Endothelial cell of umbilical vein (primary cell): ENCODE results near the gene IMPACT. TPM values are rescaled to one million over a fixed set of nuclear protein-coding genes. Genes with fewer than 3 reads are reported as not detected.

Source experiments
- BruUV-seq: library from RNA; stranded (reverse); fragments of 400-500 nt; replicated peaks from 2 replicates; lab custom pipeline; 2021; lab: Mats Ljungman, UMichigan
- CTCF ChIA-PET: fragments of 300-600, 350-600 bp; sonication (Branson Sonifier 250); formaldehyde crosslinking; loops from one replicate; lab custom pipeline; 2021; ENCODE audit warnings: antibody characterized with exemption, inconsistent platforms; lab: Charles Lee
- POLR2A ChIA-PET: fragments of 300-600, 350-600 bp; sonication (Branson Sonifier 250); formaldehyde crosslinking; loops from one replicate; lab custom pipeline; 2021; ENCODE audit warnings: antibody characterized with exemption, inconsistent platforms; lab: Charles Lee
- DNase-seq: peaks from one replicate; pipeline ENCODE4 v3.0.0-alpha.2; 2011; ENCODE audit warnings: low read depth, low spot score
- FAIRE-seq: peaks from 2 replicates; lab custom pipeline; 2011; peaks lifted over from hg19 to GRCh38; lab: Jason Lieb, UNC
- H2AFZ ChIP-seq: 2 replicates; pipeline ENCODE4 v1.6.0; 2012; ENCODE audit warnings: low read depth, low read length, control low read depth, inconsistent platforms
- H3K27ac ChIP-seq: 2 replicates; pipeline ENCODE4 v1.5.1; 2011; ENCODE audit warnings: low read depth, mild to moderate bottlenecking, control low read depth, low read length, moderate library complexity; ENCODE audit not compliant: insufficient read depth
- H3K27me3 ChIP-seq, 2 experiments: 2 replicates each; pipeline versions ENCODE4 v1.6.0 to v1.6.1; 2011; ENCODE audit warnings: low read length in 2 of 2, mixed read lengths in 1 of 2; ENCODE audit not compliant: control insufficient read depth in 2 of 2, insufficient read depth in 2 of 2
- H3K36me3 ChIP-seq, 2 experiments: 2 replicates in 1 of 2; 3 replicates in 1 of 2; pipeline ENCODE4 v1.5.1; 2011; ENCODE audit warnings: low read length in 2 of 2, mild to moderate bottlenecking in 1 of 2, moderate library complexity in 1 of 2; ENCODE audit not compliant: control insufficient read depth in 2 of 2, insufficient read depth in 2 of 2; ENCODE audit errors: extremely low read depth in 1 of 2
- H3K4me1 ChIP-seq: 3 replicates; pipeline ENCODE4 v1.5.1; 2011; ENCODE audit warnings: mild to moderate bottlenecking, low read length; ENCODE audit not compliant: control insufficient read depth, insufficient read depth; ENCODE audit errors: extremely low read depth
- H3K4me2 ChIP-seq: 2 replicates; pipeline ENCODE4 v1.6.1; 2011; ENCODE audit warnings: low read length, control low read depth, mixed read lengths; ENCODE audit not compliant: insufficient read depth
- H3K4me3 ChIP-seq, 3 experiments: fragments of 200-600 bp in 1 of 3; sonication (generic), shearing (Covaris generic) in 1 of 3; replicated peaks in 1 of 3; 2 replicates each; pipeline ENCODE4 v1.5.1; 2011 to 2016; ENCODE audit warnings: control low read depth in 3 of 3, low read length in 3 of 3, mild to moderate bottlenecking in 2 of 3, inconsistent platforms in 1 of 3, low read depth in 1 of 3, moderate library complexity in 1 of 3; ENCODE audit not compliant: insufficient read depth in 1 of 3
- H3K79me2 ChIP-seq: 2 replicates; pipeline ENCODE4 v1.6.0; 2012; ENCODE audit warnings: low read length, inconsistent platforms; ENCODE audit not compliant: control insufficient read depth, insufficient read depth
- H3K9ac ChIP-seq: replicated peaks from 2 replicates; pipeline ENCODE3; 2011; ENCODE audit warnings: low read length, control low read depth; ENCODE audit not compliant: insufficient read depth; ENCODE audit errors: extremely low read depth
- H3K9me1 ChIP-seq: replicated peaks from 3 replicates; pipeline ENCODE4 v1.6.0; 2011; ENCODE audit warnings: mild to moderate bottlenecking, low read length; ENCODE audit not compliant: control insufficient read depth, insufficient read depth; ENCODE audit errors: extremely low read depth
- H3K9me3 ChIP-seq: replicated peaks from 2 replicates; pipeline ENCODE4 v1.5.1; 2012; ENCODE audit warnings: low read length, inconsistent platforms; ENCODE audit not compliant: control insufficient read depth, insufficient read depth
- H4K20me1 ChIP-seq: replicated peaks from 2 replicates; pipeline ENCODE3; 2011; ENCODE audit warnings: mild to moderate bottlenecking, low read length; ENCODE audit not compliant: control insufficient read depth, insufficient read depth; ENCODE audit errors: extremely low read depth
- CTCF ChIP-seq, 2 donors: IDR thresholded peaks; 1 replicate in 1 of 2; 2 replicates in 1 of 2; pipeline ENCODE4 v1.5.1; 2011; ENCODE audit warnings: low read length in 2 of 2, mild to moderate bottlenecking in 2 of 2, moderate library complexity in 2 of 2, control low read depth in 1 of 2, inconsistent platforms in 1 of 2, low read depth in 1 of 2; ENCODE audit not compliant: insufficient read depth in 1 of 2; ENCODE audit errors: extremely low read depth in 1 of 2
- EZH2 ChIP-seq: IDR thresholded peaks from 2 replicates; pipeline ENCODE4 v1.6.1; 2012; ENCODE audit warnings: borderline replicate concordance, low read depth, mild to moderate bottlenecking, moderate library complexity, low read length, inconsistent platforms; ENCODE audit not compliant: severe bottlenecking
- FOS ChIP-seq: IDR thresholded peaks from 2 replicates; pipeline ENCODE4 v1.6.1; 2011; ENCODE audit warnings: mild to moderate bottlenecking, low read length, moderate library complexity, borderline replicate concordance; ENCODE audit not compliant: insufficient read depth
- GATA2 ChIP-seq: IDR thresholded peaks from 2 replicates; pipeline ENCODE4 v1.7.0; 2011; ENCODE audit warnings: low read depth, mild to moderate bottlenecking, moderate library complexity, mixed read lengths, low read length; ENCODE audit not compliant: insufficient read length, insufficient read depth
- JUN ChIP-seq: IDR thresholded peaks from 2 replicates; pipeline ENCODE4 v1.6.1; 2011; ENCODE audit warnings: borderline replicate concordance, low read depth; ENCODE audit not compliant: insufficient read length, insufficient read depth
- MAX ChIP-seq: IDR thresholded peaks from 2 replicates; pipeline ENCODE4 v1.6.1; 2011; ENCODE audit not compliant: insufficient read depth, insufficient read length
- MYC ChIP-seq: IDR thresholded peaks from one replicate; pipeline ENCODE4 v1.6.1; 2011; ENCODE audit warnings: mild to moderate bottlenecking, low read depth, low read length
- POLR2A ChIP-seq: IDR thresholded peaks from 2 replicates; pipeline ENCODE4 v1.6.1; 2012; ENCODE audit warnings: low read depth, mild to moderate bottlenecking, control low read depth, low read length
- POLR2AphosphoS5 ChIP-seq: IDR thresholded peaks from 2 replicates; pipeline ENCODE4 v1.6.1; 2012; ENCODE audit warnings: low read depth, mild to moderate bottlenecking, control low read depth, low read length, moderate library complexity; ENCODE audit not compliant: insufficient read depth
- dilution Hi-C: fragments of 300-500 bp; cut with MboI; formaldehyde crosslinking; loops from one replicate; pipeline ENCODE4 v1.15.0; 2019; ENCODE audit warnings: low sequenced_read_pairs; ENCODE audit not compliant: extremely low pct_ligation_motif_present
- intact Hi-C: fragments of 100-400 bp; cut with micrococcal nuclease; formaldehyde crosslinking; loops from one replicate; pipeline ENCODE4 v1.10.0; 2022
- polyA plus RNA-seq, 4 experiments: library from polyadenylated mRNA; depleted of rRNA in 3 of 4; stranded (reverse) in 3 of 4; unstranded in 1 of 4; fragments of >200 nt; gene quantifications; 2 replicates each; pipeline versions ENCODE4 v1.2.1 to v1.2.3, GENCODE V29; 2011 to 2012; ENCODE audit warnings: missing spikeins in 1 of 4
- total RNA-seq: library from RNA; stranded (reverse); gene quantifications from 2 replicates; pipeline ENCODE4 v1.2.3, GENCODE V29; 2021

Gene IMPACT
- total and polyA plus RNA-seq, 2 donors (not counting 3 experiments of a cell fraction or from before 2014, with no cell fraction given), result 15.4 to 28.6 TPM

GRCh38 chr18:24470022-24470618 lies 43.6 kb downstream of the IMPACT start:
- FAIRE-seq, result no peak
- ChIA-PET CTCF (interaction anchor here (1.2 kb wide), 1 partner anchor 110 kb away, joined by 3 read pairs; no protein-coding TSS in a partner anchor), POLR2A (no interaction called here)
- Histone ChIP-seq H3K9me1 (no peaks in the 10 kb centered on the region), H3K4me2 (no peak overlapping the region), H3K27me3 (no peaks in the 10 kb centered on the region), H3K27ac (no peak overlapping the region), H3K36me3 (no peaks in the 10 kb centered on the region), H3K79me2 (no peaks in the 10 kb centered on the region), H3K9ac (no peak overlapping the region), H3K9me3 (no peaks in the 10 kb centered on the region), H2AFZ (no peak overlapping the region), H3K4me3 (no peak overlapping the region), H4K20me1 (no peaks in the 10 kb centered on the region), H3K4me1 (no peaks in the 10 kb centered on the region)
- BruUV-seq, result no TSS peak
- intact Hi-C loops, result no loop called here
- TF ChIP-seq MAX (no peak), EZH2 (no peak), GATA2 (no peak), POLR2AphosphoS5 (no peak), CTCF (IDR thresholded peaks at IDR 0.05; ENCODE audit: extremely low read depth in 1 of 2, insufficient read depth in 1 of 2, low read depth in 1 of 2, low read length in 2 of 2) (no peak), MYC (no peak), FOS (no peak), JUN (no peak), POLR2A (no peak)
- dilution Hi-C loops, result no loop called here
- DNase-seq, result no peak
